Measurements from ENCODE around the gene PRKAG2.
"Not testable (repeated sequence)": the region's sequence is repeated elsewhere in the genome, so short reads cannot be mapped to it uniquely, and the experiment has no call there.

PRKAG2 gene

GRCh38 chr7:151847136-151847535, 29.8 kb downstream of the PRKAG2 start:
- DNase-seq (ENCODE audit: low read depth), result no peak
- in situ Hi-C loops (cut with HindIII; ENCODE audit: low sequenced_read_pairs), result no loop called here
- TF ChIP-seq, protein P1, sequence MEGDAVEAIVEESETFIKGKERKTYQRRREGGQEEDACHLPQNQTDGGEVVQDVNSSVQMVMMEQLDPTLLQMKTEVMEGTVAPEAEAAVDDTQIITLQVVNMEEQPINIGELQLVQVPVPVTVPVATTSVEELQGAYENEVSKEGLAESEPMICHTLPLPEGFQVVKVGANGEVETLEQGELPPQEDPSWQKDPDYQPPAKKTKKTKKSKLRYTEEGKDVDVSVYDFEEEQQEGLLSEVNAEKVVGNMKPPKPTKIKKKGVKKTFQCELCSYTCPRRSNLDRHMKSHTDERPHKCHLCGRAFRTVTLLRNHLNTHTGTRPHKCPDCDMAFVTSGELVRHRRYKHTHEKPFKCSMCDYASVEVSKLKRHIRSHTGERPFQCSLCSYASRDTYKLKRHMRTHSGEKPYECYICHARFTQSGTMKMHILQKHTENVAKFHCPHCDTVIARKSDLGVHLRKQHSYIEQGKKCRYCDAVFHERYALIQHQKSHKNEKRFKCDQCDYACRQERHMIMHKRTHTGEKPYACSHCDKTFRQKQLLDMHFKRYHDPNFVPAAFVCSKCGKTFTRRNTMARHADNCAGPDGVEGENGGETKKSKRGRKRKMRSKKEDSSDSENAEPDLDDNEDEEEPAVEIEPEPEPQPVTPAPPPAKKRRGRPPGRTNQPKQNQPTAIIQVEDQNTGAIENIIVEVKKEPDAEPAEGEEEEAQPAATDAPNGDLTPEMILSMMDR (IDR thresholded peaks at IDR 0.05; ENCODE audit: low read depth, low read length, missing control alignments), result no peak
- H3K4me3 ChIP-seq (ENCODE audit: low read depth, low read length), result no peak overlapping the region

DNA sequence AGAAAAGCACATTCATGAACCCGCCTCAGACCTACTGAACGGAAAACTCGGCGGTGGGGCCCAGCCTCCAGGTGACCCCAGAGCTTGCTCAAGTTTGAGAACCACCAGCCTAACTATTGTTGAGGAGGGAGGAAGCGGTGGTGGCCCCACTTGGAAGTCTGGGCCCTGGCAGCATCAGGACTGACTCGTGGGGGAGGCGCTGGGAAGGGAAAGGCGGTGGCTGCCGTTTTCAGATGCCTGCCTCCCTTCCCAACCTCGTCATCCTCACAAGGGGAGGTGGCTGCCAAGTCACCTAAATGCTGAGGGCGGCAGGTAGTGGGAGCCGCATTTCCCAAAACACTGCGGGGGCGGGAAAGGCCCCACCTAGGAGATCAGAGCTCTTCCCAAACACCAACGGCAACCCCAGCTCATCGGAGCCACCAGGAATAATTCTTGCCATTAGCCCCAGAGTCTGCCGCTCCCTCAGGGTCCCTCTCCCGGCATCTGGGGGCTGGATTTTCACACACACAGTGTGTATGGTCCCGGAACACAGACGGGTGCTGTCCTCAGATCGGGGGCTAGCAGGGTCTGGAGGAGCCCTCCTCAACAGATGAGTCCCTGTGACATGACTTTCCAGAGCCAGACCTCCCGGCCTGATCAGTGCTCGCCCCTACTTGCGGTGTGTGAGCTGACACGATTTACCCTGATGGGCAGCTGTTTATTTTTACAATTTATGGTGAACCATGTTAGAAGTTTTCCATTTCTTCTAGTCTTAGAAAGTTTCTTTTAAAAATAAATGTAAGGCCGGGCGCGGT, 31.3 kb downstream of the PRKAG2 start:
- no peak overlapping the region for H3K4me3 ChIP-seq (ENCODE audit: low read depth, low read length)
- TF ChIP-seq, protein P1 (IDR thresholded peaks at IDR 0.05; ENCODE audit: low read depth, low read length, missing control alignments), result no peak
- no peak for DNase-seq (ENCODE audit: low read depth)
- in situ Hi-C loops (cut with HindIII; ENCODE audit: low sequenced_read_pairs), result no loop called here

DNA sequence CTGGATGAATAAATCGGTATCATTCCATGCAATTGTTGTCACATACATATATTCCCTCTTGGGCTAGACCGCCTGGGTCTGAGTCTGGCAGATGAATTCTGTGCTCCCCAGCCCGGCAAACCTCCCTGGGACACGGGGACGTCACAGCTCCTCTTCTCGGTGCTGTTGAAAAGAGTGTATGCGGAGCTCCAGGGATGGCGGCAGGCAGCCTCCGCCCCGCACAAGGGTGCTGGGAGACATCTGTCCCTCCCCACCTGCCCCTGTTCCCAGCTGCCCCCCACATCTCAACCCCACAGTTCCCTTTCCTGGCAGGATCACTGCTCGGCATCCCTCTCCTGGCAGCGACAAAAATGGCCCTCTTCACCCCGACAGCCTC, 32.1 kb downstream of the PRKAG2 start:
- TF ChIP-seq, protein P1 (IDR thresholded peaks at IDR 0.05; ENCODE audit: low read depth, low read length, missing control alignments), result no peak
- in situ Hi-C loops (cut with HindIII; ENCODE audit: low sequenced_read_pairs), result no loop called here
- no peak overlapping the region for H3K4me3 ChIP-seq (ENCODE audit: low read depth, low read length)
- no peak for DNase-seq (ENCODE audit: low read depth)

GRCh38 chr7:151844071-151844824, 32.7 kb downstream of the PRKAG2 start:
- DNase-seq (ENCODE audit: low read depth), result peak; percentile 19
- in situ Hi-C loops (cut with HindIII; ENCODE audit: low sequenced_read_pairs), result no loop called here
- H3K4me3 ChIP-seq (ENCODE audit: low read depth, low read length), result no peak overlapping the region
- TF ChIP-seq, protein P1 (IDR thresholded peaks at IDR 0.05; ENCODE audit: low read depth, low read length, missing control alignments), result no peak

GRCh38 chr7:151843181-151843580, 33.7 kb downstream of the PRKAG2 start:
- DNase-seq (ENCODE audit: low read depth), result no peak
- in situ Hi-C loops (cut with HindIII; ENCODE audit: low sequenced_read_pairs), result no loop called here
- TF ChIP-seq, protein P1 (IDR thresholded peaks at IDR 0.05; ENCODE audit: low read depth, low read length, missing control alignments), result no peak
- no peak overlapping the region for H3K4me3 ChIP-seq (ENCODE audit: low read depth, low read length)

DNA sequence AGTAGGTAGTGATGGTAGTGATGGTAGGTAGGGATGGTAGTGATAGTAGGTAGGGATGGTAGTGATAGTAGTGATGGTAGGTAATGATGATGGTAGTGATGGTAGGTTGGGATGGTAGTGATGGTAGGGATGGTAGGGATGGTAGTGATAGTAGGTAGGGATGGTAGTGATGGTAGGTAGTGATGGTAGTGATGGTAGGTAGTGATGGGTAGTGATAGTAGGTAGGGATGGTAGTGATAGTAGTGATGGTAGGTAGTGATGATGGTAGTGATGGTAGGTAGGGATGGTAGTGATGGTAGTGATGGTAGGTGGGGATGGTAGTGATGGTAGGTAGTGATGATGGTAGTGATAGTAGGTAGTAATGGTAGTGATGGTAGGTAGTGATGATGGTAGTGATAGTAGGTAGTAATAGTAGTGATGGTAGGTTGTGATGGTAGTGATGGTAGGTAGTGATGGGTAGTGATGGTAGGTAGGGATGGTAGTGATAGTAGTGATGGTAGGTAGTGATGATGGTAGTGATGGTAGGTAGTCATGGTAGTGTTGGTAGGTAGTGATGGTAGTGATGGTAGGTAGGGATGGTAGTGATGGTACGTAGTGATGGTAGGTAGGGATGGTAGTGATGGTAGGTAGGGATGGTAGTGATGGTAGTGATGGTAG, 35.4 kb downstream of the PRKAG2 start:
- in situ Hi-C loops (cut with HindIII; ENCODE audit: low sequenced_read_pairs); H3K4me3 ChIP-seq (ENCODE audit: low read depth, low read length); DNase-seq (ENCODE audit: low read depth): not testable (repeated sequence)
